Measurements from ENCODE around the gene MEN1. TPM values are rescaled to one million over a fixed set of nuclear protein-coding genes. Genes with fewer than 3 reads are reported as not detected.

The MEN1 gene
- total and polyA plus RNA-seq, 9 of the 15 experiments (the other 6 are each of a cell fraction or from before 2014, with no cell fraction given) = 3.4 to 57.2 (median 19.3) TPM

DNA sequence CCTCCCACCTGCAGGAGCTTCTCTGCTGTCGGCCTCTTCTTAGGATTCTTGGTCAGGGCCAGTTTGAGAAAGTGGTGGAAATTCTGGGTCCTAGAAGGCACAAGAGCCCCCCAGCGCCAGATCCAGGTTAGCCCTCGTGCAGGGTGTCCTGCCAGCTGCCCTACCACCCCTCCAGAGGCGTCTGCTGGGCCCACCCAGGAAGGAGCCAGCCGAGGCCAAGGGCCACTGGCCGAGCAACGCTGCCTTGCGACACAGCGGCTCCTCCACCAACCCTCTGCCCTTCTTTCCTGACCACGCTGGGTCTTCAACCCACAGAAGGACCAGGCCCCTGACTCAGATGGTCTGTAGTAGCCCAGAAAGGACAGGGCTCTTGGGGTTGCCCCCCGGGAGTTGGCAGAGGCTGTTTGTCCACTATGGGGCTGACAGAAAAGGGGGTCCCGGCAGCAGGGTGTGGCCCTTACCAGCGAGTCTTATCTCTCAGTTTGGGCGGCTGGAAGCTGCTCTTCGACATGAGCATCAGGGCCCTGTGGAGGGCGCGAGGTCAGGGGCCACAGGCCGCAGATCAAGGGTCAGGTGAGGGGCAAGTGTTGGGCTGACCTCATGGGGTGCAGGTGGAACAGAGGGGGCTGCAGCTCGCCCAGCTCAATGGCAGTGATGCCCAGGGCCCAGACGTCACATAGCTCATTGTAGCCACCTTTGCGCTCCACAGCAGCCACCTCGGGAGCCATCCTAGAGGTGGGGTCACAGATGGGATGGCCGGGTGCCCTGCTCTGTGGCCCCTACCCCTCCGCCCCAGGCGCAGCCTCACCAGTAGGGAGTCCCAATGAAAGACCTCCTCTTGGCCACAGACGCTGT is 9.8 kb downstream of the MEN1 start (continued):
- TF ChIP-seq ZNF766 (CRISPR knock-in tag; conservative IDR thresholded peaks at IDR 0.05) (no peak), SAFB (IDR thresholded peaks at IDR 0.05; ENCODE audit: borderline replicate concordance, low read depth, low read length) (no peak), PHF20 (IDR thresholded peaks at IDR 0.05; ENCODE audit: partially characterized antibody) (no peak), KLF13 (tag; IDR thresholded peaks at IDR 0.05; ENCODE audit: borderline replicate concordance, low read depth) (no peak), ZNF57 (CRISPR knock-in tag; IDR thresholded peaks at IDR 0.05) (no peak), MYBL2 (IDR thresholded peaks at IDR 0.05; ENCODE audit: low read depth) (no peak), MYBL2 (CRISPR knock-in tag; IDR thresholded peaks at IDR 0.05; ENCODE audit: borderline replicate concordance) (no peak), CREB1 (IDR thresholded peaks at IDR 0.05) (no peak), CREB1 (CRISPR knock-in tag; IDR thresholded peaks at IDR 0.05) (no peak), SIX5 (IDR thresholded peaks at IDR 0.05; ENCODE audit: borderline replicate concordance in 1 of 2, insufficient read depth in 1 of 2, low read depth in 1 of 2, low read length in 2 of 2) (no peak), NBN (IDR thresholded peaks at IDR 0.05; ENCODE audit: low read depth) (no peak), MEF2A (IDR thresholded peaks at IDR 0.05; ENCODE audit: control insufficient read depth, low read depth, low read length) (no peak), THRA (IDR thresholded peaks at IDR 0.05) (no peak), KLF16 (IDR thresholded peaks at IDR 0.05) (no peak), ZNF707 (CRISPR knock-in tag; conservative IDR thresholded peaks at IDR 0.05) (no peak), ZNF75A (CRISPR knock-in tag; IDR thresholded peaks at IDR 0.05) (no peak), ETV5 (CRISPR knock-in tag; IDR thresholded peaks at IDR 0.05; ENCODE audit: low read depth) (no peak), ESRRB (CRISPR knock-in tag; IDR thresholded peaks at IDR 0.05; ENCODE audit: borderline replicate concordance) (no peak), ZNF124 (CRISPR knock-in tag; IDR thresholded peaks at IDR 0.05) (no peak), ZZZ3 (IDR thresholded peaks at IDR 0.05) (no peak), KLF1 (tag; IDR thresholded peaks at IDR 0.05) (peak; percentile 52; the same call in 1 of the 2 replicates), ZNF561 (CRISPR knock-in tag; conservative IDR thresholded peaks at IDR 0.05) (no peak), TFAP4 (CRISPR knock-in tag; IDR thresholded peaks at IDR 0.05; ENCODE audit: borderline replicate concordance) (no peak), FIP1L1 (IDR thresholded peaks at IDR 0.05; ENCODE audit: low read depth, low read length, poor library complexity, severe bottlenecking) (no peak), KAT2B (IDR thresholded peaks at IDR 0.05; ENCODE audit: low read depth, low read length) (no peak), NCOA1 (IDR thresholded peaks at IDR 0.05; ENCODE audit: low read depth) (no peak), TEAD2 (tag; IDR thresholded peaks at IDR 0.05) (no peak)
- TF ChIP-seq, protein P1, sequence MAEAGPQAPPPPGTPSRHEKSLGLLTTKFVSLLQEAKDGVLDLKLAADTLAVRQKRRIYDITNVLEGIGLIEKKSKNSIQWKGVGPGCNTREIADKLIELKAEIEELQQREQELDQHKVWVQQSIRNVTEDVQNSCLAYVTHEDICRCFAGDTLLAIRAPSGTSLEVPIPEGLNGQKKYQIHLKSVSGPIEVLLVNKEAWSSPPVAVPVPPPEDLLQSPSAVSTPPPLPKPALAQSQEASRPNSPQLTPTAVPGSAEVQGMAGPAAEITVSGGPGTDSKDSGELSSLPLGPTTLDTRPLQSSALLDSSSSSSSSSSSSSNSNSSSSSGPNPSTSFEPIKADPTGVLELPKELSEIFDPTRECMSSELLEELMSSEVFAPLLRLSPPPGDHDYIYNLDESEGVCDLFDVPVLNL (CRISPR knock-in tag; IDR thresholded peaks at IDR 0.05; ENCODE audit: low read depth) = no peak
